HL-60/S4 (cell line): ENCODE measurements around the gene SMOC2.
"Not testable (repeated sequence)": the region's sequence is repeated elsewhere in the genome, so short reads cannot be mapped to it uniquely, and the experiment has no call there.

Source experiments
- in situ Hi-C: fragments of 300-500 bp; cut with MboI; formaldehyde crosslinking; loops from 2 replicates; pipeline ENCODE4 v1.14.3; 2022; ENCODE audit warnings: low sequenced_read_pairs

The SMOC2 gene

GRCh38 chr6:168597471-168597875, 156.5 kb downstream of the SMOC2 start:
- in situ Hi-C loops = no loop called here

DNA sequence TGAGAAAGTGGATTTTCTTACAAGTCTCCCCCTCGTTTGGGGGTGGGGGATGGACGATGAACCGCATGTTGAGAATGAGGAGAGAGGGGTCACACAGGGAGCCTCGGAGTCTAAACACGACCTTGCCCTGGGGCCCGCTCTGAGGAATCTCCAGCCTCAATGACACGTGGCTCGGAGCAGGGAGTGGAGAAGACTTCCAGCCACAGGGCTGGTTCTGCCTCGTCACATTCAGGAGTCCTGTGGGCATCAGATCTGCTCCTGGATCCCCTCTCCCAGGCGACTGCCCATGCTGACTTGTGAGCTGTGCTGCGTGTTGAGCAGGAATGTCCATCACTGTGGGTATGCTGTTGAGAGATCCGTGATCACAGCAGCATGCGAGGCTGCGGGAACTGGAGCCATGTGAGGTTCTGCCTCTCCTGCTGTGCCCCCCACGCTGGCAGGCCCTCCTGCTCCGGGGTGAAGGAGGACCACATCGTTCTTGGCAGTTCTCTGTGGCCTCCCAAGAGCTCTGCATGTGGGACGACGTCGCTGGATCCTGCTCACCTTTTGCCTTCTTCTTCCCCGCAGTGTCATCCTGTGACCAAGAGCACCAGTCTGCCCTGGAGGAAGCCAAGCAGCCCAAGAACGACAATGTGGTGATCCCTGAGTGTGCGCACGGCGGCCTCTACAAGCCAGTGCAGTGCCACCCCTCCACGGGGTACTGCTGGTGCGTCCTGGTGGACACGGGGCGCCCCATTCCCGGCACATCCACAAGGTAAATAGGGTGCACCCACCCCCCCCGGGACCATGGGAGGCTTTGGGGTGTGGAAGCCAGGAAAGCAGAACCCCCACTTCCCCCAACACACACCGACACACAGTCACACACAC, 157.5 kb downstream of the SMOC2 start:
- in situ Hi-C loops = no loop called here

GRCh38 chr6:168599118-168599494, 158.1 kb downstream of the SMOC2 start:
- in situ Hi-C loops = no loop called here

- in situ Hi-C loops = no loop called here
Measured at GRCh38 chr6:168599769-168600330, 158.9 kb downstream of the SMOC2 start.

- in situ Hi-C loops = no loop called here
Measured at GRCh38 chr6:168600381-168600780, 159.4 kb downstream of the SMOC2 start.

GRCh38 chr6:168601111-168601510, 160.1 kb downstream of the SMOC2 start:
- in situ Hi-C loops = no loop called here

DNA sequence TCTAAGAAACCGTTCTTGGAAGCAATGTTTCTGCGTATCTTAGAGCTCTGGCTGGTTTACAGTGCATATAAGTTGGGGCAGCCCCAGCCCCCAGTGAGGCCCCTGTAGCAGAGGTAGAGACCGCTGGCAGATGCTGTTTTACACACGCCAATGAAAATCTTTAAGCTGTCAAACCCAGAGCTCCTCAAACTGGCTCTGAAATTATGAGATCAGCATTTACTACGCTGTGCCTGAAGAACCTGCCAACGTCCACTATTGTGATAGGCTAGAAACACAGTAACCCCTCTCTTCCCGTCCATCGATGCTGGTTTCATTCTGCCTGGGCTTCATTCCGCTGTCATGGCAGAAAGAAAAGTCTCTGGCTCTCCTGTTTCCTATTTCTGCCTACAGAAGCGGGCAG, 160.6 kb downstream of the SMOC2 start:
- in situ Hi-C loops = no loop called here

DNA sequence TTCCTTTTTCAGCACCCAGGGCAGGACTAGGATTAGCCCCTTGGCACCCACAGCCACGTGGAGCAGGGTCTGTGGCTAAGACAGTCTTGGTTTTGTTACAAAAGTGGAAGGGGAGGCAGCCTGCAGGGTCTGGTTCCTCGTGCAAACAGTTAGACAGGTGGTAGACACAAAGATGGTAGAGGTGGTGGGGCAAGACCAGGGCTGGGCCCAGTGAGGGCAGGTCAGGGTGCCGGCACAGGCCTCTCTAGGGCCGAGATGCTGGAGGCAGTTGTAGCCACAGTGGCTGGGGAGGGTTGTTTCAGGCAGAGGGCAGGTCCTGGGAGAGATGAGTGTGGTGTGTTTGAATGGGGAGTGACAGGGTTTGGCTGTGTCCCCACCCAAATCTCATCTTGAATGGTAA, 161.6 kb downstream of the SMOC2 start:
- in situ Hi-C loops = no loop called here

- in situ Hi-C loops = no loop called here
Measured at GRCh38 chr6:168603234-168603633, 162.2 kb downstream of the SMOC2 start.

DNA sequence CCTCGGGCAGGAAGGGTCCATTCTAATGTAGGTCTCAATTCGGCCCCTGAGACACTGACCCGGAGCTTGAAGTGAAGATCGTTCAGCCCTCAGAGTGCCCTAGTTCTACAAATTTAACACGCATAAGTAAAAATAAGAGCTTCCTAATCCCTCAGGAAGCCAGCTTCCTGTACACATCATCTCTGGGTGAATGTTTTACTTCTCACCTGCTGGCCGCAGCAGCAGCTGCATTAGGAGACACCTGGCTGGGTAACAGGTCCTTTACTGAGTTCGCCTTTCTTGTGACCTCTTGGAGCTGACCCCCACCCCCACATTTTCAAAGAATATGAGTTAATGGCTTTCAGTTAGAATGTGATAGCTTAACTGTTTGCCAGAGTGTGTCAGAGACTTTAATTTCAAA, 165.0 kb downstream of the SMOC2 start:
- in situ Hi-C loops = no loop called here

DNA sequence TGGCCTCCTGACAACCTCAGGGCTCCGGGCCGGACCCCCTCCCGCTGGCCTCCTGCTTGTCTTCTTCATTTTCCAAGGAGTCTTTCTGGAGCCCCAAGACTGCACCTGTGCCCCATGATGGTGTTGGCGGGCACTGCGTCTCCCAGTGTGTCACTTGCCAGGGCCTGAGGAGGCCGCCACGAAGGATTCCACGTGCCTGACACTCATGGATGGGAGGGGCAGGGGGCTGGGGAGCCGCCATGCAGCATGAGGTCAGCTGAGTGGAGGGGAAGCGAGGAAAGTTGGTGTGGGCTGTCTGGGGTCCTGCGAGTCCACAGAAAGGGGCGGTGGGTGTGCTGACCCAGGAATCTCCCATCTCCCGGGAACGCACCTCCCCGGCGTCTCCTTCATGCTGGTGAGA, 165.7 kb downstream of the SMOC2 start:
- in situ Hi-C loops = no loop called here

DNA sequence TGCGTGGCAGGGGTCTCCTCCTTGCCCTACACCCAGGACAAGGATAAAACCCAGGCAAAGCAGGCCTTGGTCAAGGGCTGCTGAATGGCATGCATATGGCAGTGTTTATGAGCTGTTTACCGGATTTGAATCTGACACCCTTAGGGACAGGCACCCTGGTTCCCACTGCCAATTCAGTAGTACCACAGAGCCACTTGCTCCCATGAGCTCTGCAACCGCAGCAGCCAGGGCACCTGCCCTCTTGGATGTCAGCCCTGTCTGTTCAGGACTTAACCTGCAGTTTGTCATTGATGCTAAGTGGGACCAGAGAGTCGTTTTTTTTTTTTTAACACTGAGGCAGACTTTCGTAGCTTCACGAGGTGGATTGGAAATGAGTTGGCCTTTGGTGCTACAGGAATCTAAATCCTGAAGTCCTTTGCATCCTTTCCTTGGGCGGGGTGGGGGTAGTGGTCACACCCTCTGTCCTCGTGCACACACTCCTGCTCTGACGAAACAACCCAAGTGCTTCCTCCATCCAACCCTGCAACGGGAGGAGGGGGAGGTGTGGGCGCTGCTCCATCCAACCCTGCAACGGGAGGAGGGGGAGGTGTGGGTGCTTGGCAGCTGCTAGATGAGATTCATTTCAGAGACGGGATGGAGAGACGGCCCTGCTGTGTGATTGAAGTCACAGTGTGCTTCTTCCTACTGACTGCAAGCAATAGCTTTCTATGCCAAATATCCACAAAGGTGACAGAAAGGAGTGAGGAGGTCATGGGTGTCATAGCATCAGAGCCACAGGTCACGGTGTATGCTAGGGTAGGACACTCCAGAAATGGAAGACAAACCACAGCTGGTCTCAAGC, 166.5 kb downstream of the SMOC2 start:
- in situ Hi-C loops = no loop called here

- in situ Hi-C loops = no loop called here
Measured at GRCh38 chr6:168608113-168608400, 167.1 kb downstream of the SMOC2 start.

- in situ Hi-C loops = no loop called here
Measured at GRCh38 chr6:168609026-168609685, 168.2 kb downstream of the SMOC2 start.

DNA sequence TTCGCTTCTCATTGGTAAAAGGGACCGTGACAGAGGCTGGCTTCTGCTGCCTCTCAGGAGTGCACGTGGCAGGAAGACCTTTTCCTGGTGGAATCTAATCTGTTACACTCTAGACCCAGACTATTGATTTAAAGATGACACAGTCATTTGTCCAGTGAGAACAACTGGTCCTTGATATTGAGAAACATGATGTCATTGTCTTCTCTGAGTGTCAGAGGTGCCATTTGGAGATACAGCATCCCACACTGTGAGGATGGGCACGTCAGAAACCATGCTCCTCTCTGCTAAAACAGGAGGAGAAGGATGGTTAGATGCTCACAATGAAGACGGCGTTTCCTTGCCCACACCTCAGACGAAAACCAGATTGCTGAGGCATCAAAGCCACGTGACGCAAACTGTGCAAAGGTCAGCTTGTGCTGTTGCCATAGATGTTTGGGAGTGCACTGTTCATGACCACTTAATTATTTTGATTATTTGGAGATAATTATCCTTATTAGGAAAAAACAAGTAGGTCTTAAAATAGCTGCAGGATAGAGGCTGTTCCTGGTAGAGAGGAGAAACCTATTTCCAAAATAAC, 169.0 kb downstream of the SMOC2 start:
- in situ Hi-C loops = no loop called here

- in situ Hi-C loops = not testable (repeated sequence)
Measured at GRCh38 chr6:168610966-168611365, 170.0 kb downstream of the SMOC2 start.

GRCh38 chr6:168611691-168612090, 170.7 kb downstream of the SMOC2 start:
- in situ Hi-C loops = no loop called here

DNA sequence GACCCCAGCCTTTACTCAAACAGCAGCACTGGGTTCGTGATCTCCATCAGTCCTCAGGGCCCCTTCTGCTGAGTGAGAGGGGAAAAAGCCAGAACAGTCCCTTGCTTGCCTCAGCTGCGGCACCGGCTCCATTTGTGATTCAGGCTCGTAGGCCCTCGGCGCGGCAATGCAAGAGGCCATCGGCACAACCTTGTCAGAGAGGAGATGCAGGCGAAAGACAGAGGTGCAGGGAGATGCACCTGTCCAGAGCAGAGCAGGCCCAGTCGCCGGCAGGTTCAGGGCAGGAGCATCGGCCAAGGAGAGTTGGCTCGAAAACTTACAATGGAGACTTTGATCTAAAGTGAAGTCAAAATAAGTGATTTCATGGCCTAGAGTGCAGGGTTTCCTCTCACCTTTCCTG, 171.6 kb downstream of the SMOC2 start:
- in situ Hi-C loops = no loop called here

- in situ Hi-C loops = no loop called here
Measured at GRCh38 chr6:168615837-168616236, 174.9 kb downstream of the SMOC2 start.

GRCh38 chr6:168616816-168617765, 176.1 kb downstream of the SMOC2 start:
- in situ Hi-C loops = no loop called here
